ENCODE measurements around the gene CST7.

The CST7 gene

GRCh38 chr20:24958506-24959385 is 9.7 kb downstream of the CST7 start:
- no peak overlapping the region for H3K9ac ChIP-seq (ENCODE audit: low read length in 2 of 2)
- peaks cover 17 to 26% of the 10 kb centered on the region in 2 donors for H3K36me3 ChIP-seq (ENCODE audit: control insufficient read depth in 2 of 2, insufficient read depth in 2 of 2, low read length in 2 of 2)

DNA sequence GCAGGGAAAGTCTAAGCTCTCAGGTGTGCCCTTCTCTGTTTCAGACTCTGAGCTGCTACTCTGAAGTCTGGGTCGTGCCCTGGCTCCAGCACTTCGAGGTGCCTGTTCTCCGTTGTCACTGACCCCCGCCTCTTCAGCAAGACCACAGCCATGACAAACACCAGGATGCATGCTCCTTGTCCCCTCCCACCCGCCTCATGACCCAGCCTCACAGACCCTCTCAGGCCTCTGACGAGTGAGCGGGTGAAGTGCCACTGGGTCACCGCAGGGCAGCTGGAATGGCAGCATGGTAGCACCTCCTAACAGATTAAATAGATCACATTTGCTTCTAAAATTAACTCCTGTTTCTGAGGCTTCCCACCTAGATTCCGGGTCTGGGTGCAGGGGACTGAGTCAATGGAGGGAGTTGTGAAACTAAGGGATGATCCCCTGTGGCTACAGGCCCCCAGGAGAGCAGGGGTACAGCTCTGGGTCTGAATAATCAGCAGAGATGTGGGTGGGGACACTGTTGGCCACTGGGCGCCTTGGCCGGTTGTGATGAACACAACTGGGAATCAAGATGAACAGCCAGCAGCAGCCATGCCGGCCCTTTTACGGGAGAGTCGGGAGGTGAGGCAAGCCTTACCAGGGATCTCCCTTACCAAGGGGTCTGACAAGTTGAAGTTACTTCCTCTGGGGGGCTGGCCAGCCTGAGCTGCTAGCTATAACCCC is 10.7 kb downstream of the CST7 start:
- H3K27me3 ChIP-seq (ENCODE audit: control insufficient read depth in 1 of 2, insufficient read depth in 2 of 2, low read length in 2 of 2) = no peaks in the 10 kb centered on the region
- H3K27ac ChIP-seq (ENCODE audit: low read length) = no peak overlapping the region
- no peak overlapping the region for H3K9ac ChIP-seq (ENCODE audit: low read length in 2 of 2)
- no peaks in the 10 kb centered on the region for H3K9me3 ChIP-seq (ENCODE audit: control insufficient read depth in 2 of 2, low read length in 2 of 2)
- no peaks in the 10 kb centered on the region for H3K4me1 ChIP-seq (ENCODE audit: control insufficient read depth, insufficient read depth, low read length)
- H3K4me3 ChIP-seq (ENCODE audit: low read length in 2 of 2) = no peak overlapping the region
- peaks cover 23 to 35% of the 10 kb centered on the region in 2 donors for H3K36me3 ChIP-seq (ENCODE audit: control insufficient read depth in 2 of 2, insufficient read depth in 2 of 2, low read length in 2 of 2)

More at GRCh38 chr20:24958506-24959385, 9.7 kb downstream of the CST7 start:
- Histone ChIP-seq H3K4me1 (ENCODE audit: control insufficient read depth, insufficient read depth, low read length) (no peaks in the 10 kb centered on the region), H3K27me3 (ENCODE audit: control insufficient read depth in 1 of 2, insufficient read depth in 2 of 2, low read length in 2 of 2) (no peaks in the 10 kb centered on the region), H3K27ac (ENCODE audit: low read length) (no peak overlapping the region), H3K4me3 (ENCODE audit: low read length in 2 of 2) (no peak overlapping the region), H3K9me3 (ENCODE audit: control insufficient read depth in 2 of 2, low read length in 2 of 2) (no peaks in the 10 kb centered on the region)

GRCh38 chr20:24960302-24960801 is 11.3 kb downstream of the CST7 start:
- Histone ChIP-seq H3K36me3 (ENCODE audit: control insufficient read depth in 2 of 2, insufficient read depth in 2 of 2, low read length in 2 of 2) (peaks cover 27 to 40% of the 10 kb centered on the region in 2 donors), H3K9me3 (ENCODE audit: control insufficient read depth in 2 of 2, low read length in 2 of 2) (no peaks in the 10 kb centered on the region), H3K27ac (ENCODE audit: low read length) (no peak overlapping the region), H3K27me3 (ENCODE audit: control insufficient read depth in 1 of 2, insufficient read depth in 2 of 2, low read length in 2 of 2) (no peaks in the 10 kb centered on the region), H3K4me1 (ENCODE audit: control insufficient read depth, insufficient read depth, low read length) (no peaks in the 10 kb centered on the region), H3K4me3 (ENCODE audit: low read length in 2 of 2) (no peak overlapping the region), H3K9ac (ENCODE audit: low read length in 2 of 2) (no peak overlapping the region)

DNA sequence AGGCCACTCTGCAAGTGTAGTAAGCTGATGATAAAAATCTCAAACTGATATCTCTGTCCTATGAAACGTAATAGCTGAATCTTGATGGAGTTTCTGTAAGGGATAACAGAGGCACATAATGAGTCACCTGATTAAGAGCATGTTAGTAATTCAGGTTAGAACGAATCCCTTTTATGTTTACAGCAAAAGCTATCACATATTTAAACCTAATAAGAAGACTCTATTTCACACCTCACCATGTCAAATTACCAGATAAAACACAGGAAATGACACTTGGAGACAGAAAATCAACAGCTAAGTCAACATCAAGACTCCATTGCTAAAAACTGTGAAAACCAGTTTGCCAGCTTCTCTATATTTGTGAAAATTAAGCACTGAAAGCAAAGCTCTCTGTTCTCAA is 11.8 kb downstream of the CST7 start:
- Histone ChIP-seq H3K9ac (ENCODE audit: low read length in 2 of 2) (no peak overlapping the region), H3K4me1 (ENCODE audit: control insufficient read depth, insufficient read depth, low read length) (no peaks in the 10 kb centered on the region), H3K4me3 (ENCODE audit: low read length in 2 of 2) (no peak overlapping the region), H3K27ac (ENCODE audit: low read length) (no peak overlapping the region), H3K36me3 (ENCODE audit: control insufficient read depth in 2 of 2, insufficient read depth in 2 of 2, low read length in 2 of 2) (peaks cover 32 to 45% of the 10 kb centered on the region in 2 donors), H3K27me3 (ENCODE audit: control insufficient read depth in 1 of 2, insufficient read depth in 2 of 2, low read length in 2 of 2) (no peaks in the 10 kb centered on the region), H3K9me3 (ENCODE audit: control insufficient read depth in 2 of 2, low read length in 2 of 2) (no peaks in the 10 kb centered on the region)

DNA sequence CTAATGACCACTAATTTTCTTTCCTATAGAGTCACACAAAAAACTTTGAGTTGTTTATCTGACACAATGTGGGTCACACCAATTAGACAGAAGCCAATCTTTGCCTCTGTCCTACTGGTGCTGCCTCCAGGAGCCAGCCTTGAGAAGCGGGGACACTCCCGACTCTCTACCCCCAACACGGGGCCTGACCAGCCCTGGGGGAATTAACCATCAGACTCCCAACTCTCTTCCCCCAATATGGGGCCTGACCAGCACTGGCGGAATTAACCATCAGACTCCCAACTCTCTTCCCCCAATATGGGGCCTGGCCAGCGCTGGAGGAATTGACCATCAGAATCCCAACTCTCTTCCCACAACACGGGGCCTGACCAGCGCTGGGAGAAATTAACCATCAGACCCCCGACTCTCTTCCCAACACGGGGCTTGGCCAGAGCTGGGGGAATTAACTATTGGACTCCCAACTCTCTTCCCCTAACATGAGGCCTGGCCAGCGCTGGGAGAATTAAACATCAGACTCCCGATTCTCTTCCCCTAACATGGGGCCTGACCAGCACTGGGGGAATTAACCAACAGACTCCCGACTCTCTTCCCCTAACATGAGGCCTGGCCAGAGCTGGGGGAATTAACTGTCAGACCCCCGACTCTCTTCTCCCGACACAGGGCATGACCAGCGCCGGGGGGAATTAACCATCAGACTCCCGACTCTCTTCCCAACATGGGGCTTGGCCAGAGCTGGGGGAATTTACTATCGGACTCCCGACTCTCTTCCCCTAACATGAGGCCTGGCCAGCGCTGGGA is 12.5 kb downstream of the CST7 start:
- no peak overlapping the region for H3K27ac ChIP-seq (ENCODE audit: low read length)
- H3K27me3 ChIP-seq (ENCODE audit: control insufficient read depth in 1 of 2, insufficient read depth in 2 of 2, low read length in 2 of 2) = no peaks in the 10 kb centered on the region
- H3K4me1 ChIP-seq (ENCODE audit: control insufficient read depth, insufficient read depth, low read length) = no peaks in the 10 kb centered on the region
- no peak overlapping the region for H3K4me3 ChIP-seq (ENCODE audit: low read length in 2 of 2)
- H3K36me3 ChIP-seq (ENCODE audit: control insufficient read depth in 2 of 2, insufficient read depth in 2 of 2, low read length in 2 of 2) = peaks cover 39 to 52% of the 10 kb centered on the region in 2 donors
- no peak overlapping the region for H3K9ac ChIP-seq (ENCODE audit: low read length in 2 of 2)
- H3K9me3 ChIP-seq (ENCODE audit: control insufficient read depth in 2 of 2, low read length in 2 of 2) = no peaks in the 10 kb centered on the region

DNA sequence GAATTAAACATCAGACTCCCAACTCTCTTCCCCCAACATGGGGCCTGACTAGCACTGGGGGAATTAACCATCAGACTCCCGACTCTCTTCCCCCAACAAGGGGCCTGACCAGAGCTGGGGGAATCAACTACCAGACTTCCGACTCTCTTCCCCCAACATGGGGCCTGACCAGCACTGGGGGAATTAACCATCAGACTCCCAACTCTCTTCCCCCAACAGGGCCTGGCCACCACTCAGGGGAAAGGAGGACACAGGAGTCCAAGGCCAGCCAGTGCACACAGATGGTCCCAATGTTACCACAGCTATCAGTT is 13.1 kb downstream of the CST7 start:
- H3K4me1 ChIP-seq (ENCODE audit: control insufficient read depth, insufficient read depth, low read length) = no peaks in the 10 kb centered on the region
- H3K9me3 ChIP-seq (ENCODE audit: control insufficient read depth in 2 of 2, low read length in 2 of 2) = no peaks in the 10 kb centered on the region
- H3K27me3 ChIP-seq (ENCODE audit: control insufficient read depth in 1 of 2, insufficient read depth in 2 of 2, low read length in 2 of 2) = no peaks in the 10 kb centered on the region
- no peak overlapping the region for H3K27ac ChIP-seq (ENCODE audit: low read length)
- H3K9ac ChIP-seq (ENCODE audit: low read length in 2 of 2) = no peak overlapping the region
- H3K36me3 ChIP-seq (ENCODE audit: control insufficient read depth in 2 of 2, insufficient read depth in 2 of 2, low read length in 2 of 2) = peaks cover 39 to 53% of the 10 kb centered on the region in 2 donors
- no peak overlapping the region for H3K4me3 ChIP-seq (ENCODE audit: low read length in 2 of 2)

DNA sequence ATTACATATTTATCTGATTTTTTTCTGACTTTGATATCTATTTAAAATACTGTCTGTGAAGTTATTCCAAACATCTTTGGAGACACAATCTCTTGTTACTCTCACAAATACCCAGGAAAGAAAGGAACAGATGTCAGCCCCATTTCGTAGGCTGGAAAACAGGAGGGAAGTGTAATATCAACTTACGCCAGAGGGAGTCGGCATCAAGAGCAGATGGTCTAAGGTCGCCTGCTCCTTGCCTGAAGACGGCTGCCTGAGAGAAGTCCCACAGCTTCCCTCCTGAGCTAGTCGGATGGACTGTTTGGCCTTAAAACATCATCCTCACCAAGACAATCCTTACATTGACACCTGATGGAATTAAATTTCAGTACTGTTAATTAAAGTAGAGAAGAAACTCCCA is 13.4 kb downstream of the CST7 start:
- no peaks in the 10 kb centered on the region for H3K4me1 ChIP-seq (ENCODE audit: control insufficient read depth, insufficient read depth, low read length)
- no peaks in the 10 kb centered on the region for H3K9me3 ChIP-seq (ENCODE audit: control insufficient read depth in 2 of 2, low read length in 2 of 2)
- H3K4me3 ChIP-seq (ENCODE audit: low read length in 2 of 2) = no peak overlapping the region
- H3K27me3 ChIP-seq (ENCODE audit: control insufficient read depth in 1 of 2, insufficient read depth in 2 of 2, low read length in 2 of 2) = no peaks in the 10 kb centered on the region
- peaks cover 42 to 55% of the 10 kb centered on the region in 2 donors for H3K36me3 ChIP-seq (ENCODE audit: control insufficient read depth in 2 of 2, insufficient read depth in 2 of 2, low read length in 2 of 2)
- H3K9ac ChIP-seq (ENCODE audit: low read length in 2 of 2) = no peak overlapping the region
- H3K27ac ChIP-seq (ENCODE audit: low read length) = no peak overlapping the region

GRCh38 chr20:24963672-24964505 is 14.8 kb downstream of the CST7 start:
- H3K27ac ChIP-seq (ENCODE audit: low read length) = no peak overlapping the region
- H3K9me3 ChIP-seq (ENCODE audit: control insufficient read depth in 2 of 2, low read length in 2 of 2) = no peaks in the 10 kb centered on the region
- peaks cover 55 to 61% of the 10 kb centered on the region in 2 donors for H3K36me3 ChIP-seq (ENCODE audit: control insufficient read depth in 2 of 2, insufficient read depth in 2 of 2, low read length in 2 of 2)
- H3K4me1 ChIP-seq (ENCODE audit: control insufficient read depth, insufficient read depth, low read length) = no peaks in the 10 kb centered on the region
- no peak overlapping the region for H3K4me3 ChIP-seq (ENCODE audit: low read length in 2 of 2)
- H3K27me3 ChIP-seq (ENCODE audit: control insufficient read depth in 1 of 2, insufficient read depth in 2 of 2, low read length in 2 of 2) = no peaks in the 10 kb centered on the region
- no peak overlapping the region for H3K9ac ChIP-seq (ENCODE audit: low read length in 2 of 2)

DNA sequence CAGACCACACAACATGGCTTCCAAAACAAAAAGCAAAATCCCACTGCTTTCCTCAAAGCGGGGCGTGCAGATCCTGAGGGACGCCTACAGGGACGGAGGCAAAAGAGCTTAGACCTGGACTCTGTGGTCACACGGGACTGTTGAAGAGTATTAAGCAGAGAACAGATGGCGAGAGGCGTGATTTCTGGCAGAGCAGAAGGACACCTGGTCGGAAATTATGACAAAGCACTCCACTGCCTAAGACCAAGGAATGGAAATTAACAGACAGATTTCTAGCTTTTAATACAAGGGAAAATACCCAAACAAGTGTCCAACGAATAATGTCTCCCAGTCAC is 15.4 kb downstream of the CST7 start:
- Histone ChIP-seq H3K4me1 (ENCODE audit: control insufficient read depth, insufficient read depth, low read length) (no peaks in the 10 kb centered on the region), H3K27ac (ENCODE audit: low read length) (no peak overlapping the region), H3K4me3 (ENCODE audit: low read length in 2 of 2) (no peak overlapping the region), H3K9me3 (ENCODE audit: control insufficient read depth in 2 of 2, low read length in 2 of 2) (no peaks in the 10 kb centered on the region), H3K9ac (ENCODE audit: low read length in 2 of 2) (no peak overlapping the region), H3K36me3 (ENCODE audit: control insufficient read depth in 2 of 2, insufficient read depth in 2 of 2, low read length in 2 of 2) (peaks cover 61 to 63% of the 10 kb centered on the region in 2 donors), H3K27me3 (ENCODE audit: control insufficient read depth in 1 of 2, insufficient read depth in 2 of 2, low read length in 2 of 2) (no peaks in the 10 kb centered on the region)

Measured in stomach smooth muscle (tissue), 2 donors.